ENCODE results near the gene RXFP1. TPM values are rescaled to one million over a fixed set of nuclear protein-coding genes. Genes with fewer than 3 reads are reported as not detected.
"Not testable (repeated sequence)": the region's sequence is repeated elsewhere in the genome, so short reads cannot be mapped to it uniquely, and the experiment has no call there.

Gene RXFP1
- total RNA-seq, 1 experiment from 2014 or later: 0.48 TPM

GRCh38 chr4:158657291-158657690 lies 135.6 kb downstream of the RXFP1 start:
- ChIA-PET CTCF (interaction anchor here (1.7 kb wide), 1 partner anchor 11 kb away, joined by 8 read pairs; no protein-coding TSS in a partner anchor), POLR2A (no interaction called here)
- Mint-ChIP-seq H3K9me3 (peaks cover 19% of the 10 kb centered on the region), H3K36me3 (peaks cover 4% of the 10 kb centered on the region; the same call in 1 of the 2 replicates), H3K4me1 (peaks cover 36% of the 10 kb centered on the region), H3K4me3 (no peak overlapping the region), H3K27me3 (ENCODE audit: low read depth) (peaks cover 13% of the 10 kb centered on the region), H3K27ac (no peak overlapping the region)
- ATAC-seq (no peak), DNase-seq (ENCODE audit: low spot score) (no peak)
- TF ChIP-seq CBFB (CRISPR knock-in tag; IDR thresholded peaks at IDR 0.05; ENCODE audit: low read depth) (no peak), HMGA2 (CRISPR knock-in tag; IDR thresholded peaks at IDR 0.05) (no peak), NFYB (CRISPR knock-in tag; conservative IDR thresholded peaks at IDR 0.05; ENCODE audit: low read depth) (no peak), SP1 (CRISPR knock-in tag; conservative IDR thresholded peaks at IDR 0.05) (no peak), ATF1 (CRISPR knock-in tag; IDR thresholded peaks at IDR 0.05) (no peak), KAT7 (CRISPR knock-in tag; IDR thresholded peaks at IDR 0.05; ENCODE audit: borderline replicate concordance) (no peak), GTF2I (CRISPR knock-in tag; conservative IDR thresholded peaks at IDR 0.05) (no peak), ZNF512 (CRISPR knock-in tag; IDR thresholded peaks at IDR 0.05; ENCODE audit: borderline replicate concordance) (no peak)

DNA sequence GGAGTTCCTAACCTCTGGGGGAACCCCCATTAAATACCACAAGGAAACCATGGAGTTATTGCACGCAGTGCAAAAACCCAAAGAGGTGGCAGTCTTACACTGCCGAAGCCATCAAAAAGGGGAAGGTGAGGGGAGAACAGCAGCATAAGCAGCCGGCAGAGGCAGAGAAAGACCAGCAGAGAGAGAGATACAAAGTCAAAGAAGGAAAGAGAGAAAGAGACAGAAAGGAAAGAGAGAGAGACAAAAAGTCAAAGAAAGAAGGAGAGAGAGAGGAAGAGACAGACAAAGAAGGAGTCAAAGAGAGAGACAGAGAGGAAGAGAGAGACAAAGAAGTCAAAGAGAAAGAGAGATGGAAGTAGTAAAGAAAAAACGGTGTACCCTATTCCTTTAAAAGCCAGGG lies 141.6 kb downstream of the RXFP1 start:
- Mint-ChIP-seq H3K9me3 (peaks cover 20% of the 10 kb centered on the region), H3K4me1 (peaks cover 27% of the 10 kb centered on the region)

GRCh38 chr4:158663707-158664625 lies 142.3 kb downstream of the RXFP1 start:
- DNase-seq (ENCODE audit: low spot score); H3K4me3 Mint-ChIP-seq; POLR2A ChIA-PET; CTCF ChIA-PET; H3K27me3 Mint-ChIP-seq (ENCODE audit: low read depth); ATAC-seq; H3K27ac Mint-ChIP-seq: not testable (repeated sequence)
- Mint-ChIP-seq H3K9me3 (peaks cover 14% of the 10 kb centered on the region), H3K36me3 (peaks cover 22% of the 10 kb centered on the region), H3K4me1 (peaks cover 22% of the 10 kb centered on the region)

More for the DNA sequence above, 141.6 kb downstream of the RXFP1 start:
- H3K4me3 Mint-ChIP-seq; ATAC-seq; DNase-seq (ENCODE audit: low spot score); CTCF ChIA-PET; H3K27ac Mint-ChIP-seq; H3K27me3 Mint-ChIP-seq (ENCODE audit: low read depth); POLR2A ChIA-PET: not testable (repeated sequence)
- peaks cover 20% of the 10 kb centered on the region for H3K36me3 Mint-ChIP-seq

DNA sequence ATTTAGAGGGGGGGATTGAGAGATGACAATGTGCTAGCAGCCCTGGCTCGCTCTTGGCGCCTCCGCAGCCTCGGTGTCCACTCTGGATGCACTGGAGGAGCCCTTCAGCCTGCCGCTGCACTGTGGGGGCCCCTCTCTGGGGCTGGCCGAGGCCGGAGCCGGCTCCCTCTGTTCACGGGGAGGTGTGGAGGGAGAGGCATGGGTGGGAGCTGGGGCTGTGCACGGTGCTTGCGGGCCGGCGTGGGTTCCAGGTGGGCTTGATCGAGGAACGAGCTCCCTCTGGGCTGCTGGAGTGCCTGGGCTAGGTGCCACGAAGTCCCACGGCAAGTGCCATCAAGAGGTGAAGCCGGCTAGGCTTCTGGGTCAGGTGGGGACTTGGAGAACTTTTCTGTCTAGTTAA lies 143.1 kb downstream of the RXFP1 start:
- H3K36me3 Mint-ChIP-seq: peaks cover 26% of the 10 kb centered on the region
- ATAC-seq (no peak), DNase-seq (ENCODE audit: low spot score) (no peak)
- peaks cover 8% of the 10 kb centered on the region; the same call in 1 of the 2 replicates for H3K27me3 Mint-ChIP-seq (ENCODE audit: low read depth)
- TF ChIP-seq, protein P1, sequence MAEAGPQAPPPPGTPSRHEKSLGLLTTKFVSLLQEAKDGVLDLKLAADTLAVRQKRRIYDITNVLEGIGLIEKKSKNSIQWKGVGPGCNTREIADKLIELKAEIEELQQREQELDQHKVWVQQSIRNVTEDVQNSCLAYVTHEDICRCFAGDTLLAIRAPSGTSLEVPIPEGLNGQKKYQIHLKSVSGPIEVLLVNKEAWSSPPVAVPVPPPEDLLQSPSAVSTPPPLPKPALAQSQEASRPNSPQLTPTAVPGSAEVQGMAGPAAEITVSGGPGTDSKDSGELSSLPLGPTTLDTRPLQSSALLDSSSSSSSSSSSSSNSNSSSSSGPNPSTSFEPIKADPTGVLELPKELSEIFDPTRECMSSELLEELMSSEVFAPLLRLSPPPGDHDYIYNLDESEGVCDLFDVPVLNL (CRISPR knock-in tag; IDR thresholded peaks at IDR 0.05; ENCODE audit: borderline replicate concordance, low read depth): no peak
- TF ChIP-seq, protein P2, sequence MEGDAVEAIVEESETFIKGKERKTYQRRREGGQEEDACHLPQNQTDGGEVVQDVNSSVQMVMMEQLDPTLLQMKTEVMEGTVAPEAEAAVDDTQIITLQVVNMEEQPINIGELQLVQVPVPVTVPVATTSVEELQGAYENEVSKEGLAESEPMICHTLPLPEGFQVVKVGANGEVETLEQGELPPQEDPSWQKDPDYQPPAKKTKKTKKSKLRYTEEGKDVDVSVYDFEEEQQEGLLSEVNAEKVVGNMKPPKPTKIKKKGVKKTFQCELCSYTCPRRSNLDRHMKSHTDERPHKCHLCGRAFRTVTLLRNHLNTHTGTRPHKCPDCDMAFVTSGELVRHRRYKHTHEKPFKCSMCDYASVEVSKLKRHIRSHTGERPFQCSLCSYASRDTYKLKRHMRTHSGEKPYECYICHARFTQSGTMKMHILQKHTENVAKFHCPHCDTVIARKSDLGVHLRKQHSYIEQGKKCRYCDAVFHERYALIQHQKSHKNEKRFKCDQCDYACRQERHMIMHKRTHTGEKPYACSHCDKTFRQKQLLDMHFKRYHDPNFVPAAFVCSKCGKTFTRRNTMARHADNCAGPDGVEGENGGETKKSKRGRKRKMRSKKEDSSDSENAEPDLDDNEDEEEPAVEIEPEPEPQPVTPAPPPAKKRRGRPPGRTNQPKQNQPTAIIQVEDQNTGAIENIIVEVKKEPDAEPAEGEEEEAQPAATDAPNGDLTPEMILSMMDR (IDR thresholded peaks at IDR 0.05): no peak
- H3K27ac Mint-ChIP-seq: no peak overlapping the region
- H3K9me3 Mint-ChIP-seq: peaks cover 14% of the 10 kb centered on the region
- H3K4me1 Mint-ChIP-seq: peaks cover 13% of the 10 kb centered on the region
- CTCF ChIA-PET: no interaction called here
- POLR2A ChIA-PET: no interaction called here
- no peak overlapping the region for H3K4me3 Mint-ChIP-seq

All from WTC11 (cell line).